ENCODE measurements around the gene HOXB7. TPM values are rescaled to one million over a fixed set of nuclear protein-coding genes. Genes with fewer than 3 reads are reported as not detected.

The HOXB7 gene
- total and polyA plus RNA-seq, 10 of the 15 experiments (the other 5 are each of a cell fraction or from before 2014, with no cell fraction given) = 2.8 to 7.4 (median 4.2) TPM

GRCh38 chr17:48561884-48562810 lies 48.7 kb downstream of the HOXB7 start (continued):
- TF ChIP-seq CREB1 (IDR thresholded peaks at IDR 0.05; ENCODE audit: low read depth) (no peak), SMC3 (IDR thresholded peaks at IDR 0.05; ENCODE audit: borderline replicate concordance, low read length) (no peak), ZZZ3 (IDR thresholded peaks at IDR 0.05; ENCODE audit: control insufficient read depth, insufficient read length, low read depth) (no peak), FOXM1 (IDR thresholded peaks at IDR 0.05; ENCODE audit: low read depth, low read length) (no peak), EGR1 (IDR thresholded peaks at IDR 0.05; ENCODE audit: borderline replicate concordance in 1 of 2, low read depth in 2 of 2, low read length in 2 of 2) (no peak), IKZF1 (conservative IDR thresholded peaks at IDR 0.05) (peak; percentile 61; the same call in 1 of the 2 replicates), CREM (IDR thresholded peaks at IDR 0.05; ENCODE audit: low read depth) (no peak), CHD4 (IDR thresholded peaks at IDR 0.05) (no peak), TCF3 (IDR thresholded peaks at IDR 0.05; ENCODE audit: borderline replicate concordance, insufficient read depth, low read depth, low read length) (no peak), LARP7 (IDR thresholded peaks at IDR 0.05) (0 out of 2 replicates have a peak, but pooled peaks have one; percentile 37), ATF7 (IDR thresholded peaks at IDR 0.05; ENCODE audit: low read depth) (peak; percentile 54), POLR2AphosphoS5 (IDR thresholded peaks at IDR 0.05; ENCODE audit: low read length) (no peak), BRCA1 (IDR thresholded peaks at IDR 0.05; ENCODE audit: low read depth, low read length) (no peak), ATF3 (IDR thresholded peaks at IDR 0.05; ENCODE audit: borderline replicate concordance, extremely low read depth, low read depth, low read length) (no peak), YBX1 (IDR thresholded peaks at IDR 0.05) (no peak), ETV6 (conservative IDR thresholded peaks at IDR 0.05 in 1 of 2, IDR thresholded peaks at IDR 0.05 in 1 of 2; ENCODE audit: borderline replicate concordance in 1 of 2, low read depth in 1 of 2) (no peak), RUNX3 (IDR thresholded peaks at IDR 0.05; ENCODE audit: low read length) (no peak), ZNF274 (IDR thresholded peaks at IDR 0.05; ENCODE audit: insufficient read depth, insufficient read length) (no peak)
- TF ChIP-seq, protein P1, sequence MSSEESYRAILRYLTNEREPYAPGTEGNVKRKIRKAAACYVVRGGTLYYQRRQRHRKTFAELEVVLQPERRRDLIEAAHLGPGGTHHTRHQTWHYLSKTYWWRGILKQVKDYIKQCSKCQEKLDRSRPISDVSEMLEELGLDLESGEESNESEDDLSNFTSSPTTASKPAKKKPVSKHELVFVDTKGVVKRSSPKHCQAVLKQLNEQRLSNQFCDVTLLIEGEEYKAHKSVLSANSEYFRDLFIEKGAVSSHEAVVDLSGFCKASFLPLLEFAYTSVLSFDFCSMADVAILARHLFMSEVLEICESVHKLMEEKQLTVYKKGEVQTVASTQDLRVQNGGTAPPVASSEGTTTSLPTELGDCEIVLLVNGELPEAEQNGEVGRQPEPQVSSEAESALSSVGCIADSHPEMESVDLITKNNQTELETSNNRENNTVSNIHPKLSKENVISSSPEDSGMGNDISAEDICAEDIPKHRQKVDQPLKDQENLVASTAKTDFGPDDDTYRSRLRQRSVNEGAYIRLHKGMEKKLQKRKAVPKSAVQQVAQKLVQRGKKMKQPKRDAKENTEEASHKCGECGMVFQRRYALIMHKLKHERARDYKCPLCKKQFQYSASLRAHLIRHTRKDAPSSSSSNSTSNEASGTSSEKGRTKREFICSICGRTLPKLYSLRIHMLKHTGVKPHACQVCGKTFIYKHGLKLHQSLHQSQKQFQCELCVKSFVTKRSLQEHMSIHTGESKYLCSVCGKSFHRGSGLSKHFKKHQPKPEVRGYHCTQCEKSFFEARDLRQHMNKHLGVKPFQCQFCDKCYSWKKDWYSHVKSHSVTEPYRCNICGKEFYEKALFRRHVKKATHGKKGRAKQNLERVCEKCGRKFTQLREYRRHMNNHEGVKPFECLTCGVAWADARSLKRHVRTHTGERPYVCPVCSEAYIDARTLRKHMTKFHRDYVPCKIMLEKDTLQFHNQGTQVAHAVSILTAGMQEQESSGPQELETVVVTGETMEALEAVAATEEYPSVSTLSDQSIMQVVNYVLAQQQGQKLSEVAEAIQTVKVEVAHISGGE (CRISPR knock-in tag; IDR thresholded peaks at IDR 0.05) = no peak
- TF ChIP-seq, protein P2, sequence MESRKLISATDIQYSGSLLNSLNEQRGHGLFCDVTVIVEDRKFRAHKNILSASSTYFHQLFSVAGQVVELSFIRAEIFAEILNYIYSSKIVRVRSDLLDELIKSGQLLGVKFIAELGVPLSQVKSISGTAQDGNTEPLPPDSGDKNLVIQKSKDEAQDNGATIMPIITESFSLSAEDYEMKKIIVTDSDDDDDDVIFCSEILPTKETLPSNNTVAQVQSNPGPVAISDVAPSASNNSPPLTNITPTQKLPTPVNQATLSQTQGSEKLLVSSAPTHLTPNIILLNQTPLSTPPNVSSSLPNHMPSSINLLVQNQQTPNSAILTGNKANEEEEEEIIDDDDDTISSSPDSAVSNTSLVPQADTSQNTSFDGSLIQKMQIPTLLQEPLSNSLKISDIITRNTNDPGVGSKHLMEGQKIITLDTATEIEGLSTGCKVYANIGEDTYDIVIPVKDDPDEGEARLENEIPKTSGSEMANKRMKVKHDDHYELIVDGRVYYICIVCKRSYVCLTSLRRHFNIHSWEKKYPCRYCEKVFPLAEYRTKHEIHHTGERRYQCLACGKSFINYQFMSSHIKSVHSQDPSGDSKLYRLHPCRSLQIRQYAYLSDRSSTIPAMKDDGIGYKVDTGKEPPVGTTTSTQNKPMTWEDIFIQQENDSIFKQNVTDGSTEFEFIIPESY (IDR thresholded peaks at IDR 0.05) = no peak
- TF ChIP-seq, protein P3, sequence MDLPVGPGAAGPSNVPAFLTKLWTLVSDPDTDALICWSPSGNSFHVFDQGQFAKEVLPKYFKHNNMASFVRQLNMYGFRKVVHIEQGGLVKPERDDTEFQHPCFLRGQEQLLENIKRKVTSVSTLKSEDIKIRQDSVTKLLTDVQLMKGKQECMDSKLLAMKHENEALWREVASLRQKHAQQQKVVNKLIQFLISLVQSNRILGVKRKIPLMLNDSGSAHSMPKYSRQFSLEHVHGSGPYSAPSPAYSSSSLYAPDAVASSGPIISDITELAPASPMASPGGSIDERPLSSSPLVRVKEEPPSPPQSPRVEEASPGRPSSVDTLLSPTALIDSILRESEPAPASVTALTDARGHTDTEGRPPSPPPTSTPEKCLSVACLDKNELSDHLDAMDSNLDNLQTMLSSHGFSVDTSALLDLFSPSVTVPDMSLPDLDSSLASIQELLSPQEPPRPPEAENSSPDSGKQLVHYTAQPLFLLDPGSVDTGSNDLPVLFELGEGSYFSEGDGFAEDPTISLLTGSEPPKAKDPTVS (IDR thresholded peaks at IDR 0.05; ENCODE audit: low read depth, low read length) = no peak

Measured in GM12878 (cell line).